Neural cell (in vitro differentiated cells): ENCODE results near the gene SERPINE2. TPM values are rescaled to one million over a fixed set of nuclear protein-coding genes. Genes with fewer than 3 reads are reported as not detected.

Source experiments
- H2AFZ ChIP-seq: fragments of 200-600, 300-800 bp; sonication (generic), shearing (Covaris generic); 2 replicates; pipeline ENCODE4 v1.6.0; 2014; ENCODE audit warnings: low read depth, mild to moderate bottlenecking, antibody characterized with exemption, low read length, moderate library complexity
- H3F3A ChIP-seq: fragments of 200-600 bp; shearing (Covaris generic); 2 replicates; pipeline ENCODE4 v1.6.1; 2016; ENCODE audit warnings: mild to moderate bottlenecking, moderate library complexity, mixed read lengths, antibody characterized with exemption, low read length; ENCODE audit not compliant: insufficient read depth, poor library complexity, severe bottlenecking
- H3K27ac ChIP-seq: fragments of 200-600, 300-800 bp; sonication (generic), shearing (Covaris generic); 2 replicates; pipeline ENCODE4 v1.5.1; 2014; ENCODE audit warnings: mild to moderate bottlenecking, low read length, moderate library complexity
- H3K27me3 ChIP-seq: fragments of 300-800, 200-600 bp; sonication (generic), shearing (Covaris generic); 2 replicates; pipeline ENCODE4 v1.6.0; 2014; ENCODE audit warnings: mild to moderate bottlenecking, low read depth, low read length, moderate library complexity; ENCODE audit not compliant: insufficient read depth
- H3K36me3 ChIP-seq: fragments of 300-800, 200-600 bp; sonication (generic), shearing (Covaris generic); 2 replicates; pipeline ENCODE4 v1.5.1; 2014; ENCODE audit warnings: mild to moderate bottlenecking, antibody characterized with exemption, low read length, moderate library complexity; ENCODE audit not compliant: insufficient read depth
- H3K4me2 ChIP-seq: fragments of 300-800, 200-600 bp; sonication (generic), shearing (Covaris generic); 2 replicates; pipeline ENCODE4 v1.6.0; 2014; ENCODE audit warnings: mild to moderate bottlenecking, low read length
- H3K4me3 ChIP-seq: fragments of 300-800, 200-600 bp; sonication (generic), shearing (Covaris generic); 2 replicates; pipeline ENCODE4 v1.5.1; 2014; ENCODE audit warnings: mild to moderate bottlenecking, low read length, moderate library complexity
- H3K79me2 ChIP-seq: fragments of 200-600 bp; shearing (Covaris generic); replicated peaks from 2 replicates; pipeline ENCODE4 v1.6.0; 2014; ENCODE audit warnings: mild to moderate bottlenecking, low read length, moderate library complexity; ENCODE audit not compliant: insufficient read depth
- H3K9ac ChIP-seq: fragments of 300-800, 200-600 bp; sonication (generic), shearing (Covaris generic); 2 replicates; pipeline ENCODE4 v1.6.1; 2016; ENCODE audit warnings: mild to moderate bottlenecking, low read length, mixed read lengths
- H3K9me2 ChIP-seq: fragments of 200-600 bp; shearing (Covaris generic); 2 replicates; pipeline ENCODE4 v1.6.1; 2016; ENCODE audit warnings: mild to moderate bottlenecking, low read length, mixed read lengths; ENCODE audit not compliant: insufficient read depth
- H3K9me3 ChIP-seq: fragments of 200-600, 300-800 bp; sonication (generic), shearing (Covaris generic); 2 replicates; pipeline ENCODE4 v1.6.1; 2016; ENCODE audit warnings: mild to moderate bottlenecking, mixed run types, low read length, moderate library complexity, mixed read lengths
- H4K20me1 ChIP-seq: fragments of 200-600 bp; shearing (Covaris generic); 2 replicates; pipeline ENCODE4 v1.6.1; 2016; ENCODE audit warnings: mild to moderate bottlenecking, mixed run types; ENCODE audit not compliant: insufficient read depth
- CTCF ChIP-seq: fragments of 450-650 bp; IDR thresholded peaks from 2 replicates; pipeline ENCODE4 v1.5.1; 2014; ENCODE audit warnings: antibody characterized with exemption, mild to moderate bottlenecking, moderate library complexity; ENCODE audit not compliant: poor library complexity, severe bottlenecking
- EP300 ChIP-seq: fragments of 450-650 bp; conservative IDR thresholded peaks from 2 replicates; pipeline ENCODE4 v1.6.1; 2014; ENCODE audit warnings: antibody characterized with exemption, mild to moderate bottlenecking, moderate library complexity; ENCODE audit not compliant: poor library complexity, severe bottlenecking
- EZH2 ChIP-seq: fragments of 200-600, 300-800 bp; shearing (Covaris generic), sonication (generic); IDR thresholded peaks from 2 replicates; pipeline ENCODE4 v1.6.1; 2014; ENCODE audit warnings: antibody characterized with exemption, low read length, borderline replicate concordance, mild to moderate bottlenecking; ENCODE audit not compliant: insufficient read depth, poor library complexity, severe bottlenecking
- MXI1 ChIP-seq: fragments of 450-650 bp; conservative IDR thresholded peaks from 2 replicates; pipeline ENCODE4 v1.6.1; 2014; ENCODE audit warnings: antibody characterized with exemption, mild to moderate bottlenecking; ENCODE audit not compliant: poor library complexity, severe bottlenecking
- POLR2AphosphoS5 ChIP-seq: IDR thresholded peaks from 2 replicates; pipeline ENCODE4 v1.6.1; 2012
- RAD21 ChIP-seq: fragments of 450-650 bp; conservative IDR thresholded peaks from 2 replicates; pipeline ENCODE4 v1.6.1; 2014; ENCODE audit warnings: antibody characterized with exemption, mild to moderate bottlenecking, moderate library complexity
- REST ChIP-seq: IDR thresholded peaks from 2 replicates; pipeline ENCODE4 v1.6.1; 2012; ENCODE audit warnings: borderline replicate concordance
- SMC3 ChIP-seq: fragments of 450-650 bp; conservative IDR thresholded peaks from 2 replicates; pipeline ENCODE4 v1.6.1; 2014; ENCODE audit warnings: antibody characterized with exemption, mild to moderate bottlenecking, moderate library complexity; ENCODE audit not compliant: poor library complexity
- TAF1 ChIP-seq: IDR thresholded peaks from 2 replicates; pipeline ENCODE4 v1.6.1; 2012; ENCODE audit warnings: low read depth
- polyA plus RNA-seq: library from polyadenylated mRNA; depleted of rRNA; stranded (reverse); fragments of >200 nt; gene quantifications from 2 replicates; pipeline ENCODE4 v1.2.3, GENCODE V29; 2014

The SERPINE2 gene
- polyA plus RNA-seq, 1 donor from 2014 or later: 38.5 TPM

- Histone ChIP-seq H3K4me2 (no peak overlapping the region), H3K4me3 (no peak overlapping the region)
- no peak for TF ChIP-seq REST
- TF ChIP-seq EZH2: no peak
- no peak for TF ChIP-seq POLR2AphosphoS5
- no peak for TF ChIP-seq EP300
- TF ChIP-seq TAF1: no peak
- no peak for TF ChIP-seq CTCF
- TF ChIP-seq RAD21: no peak
- no peak for TF ChIP-seq SMC3
- TF ChIP-seq MXI1: no peak
These were observed 33.6 kb upstream of the SERPINE2 start for GRCh38 chr2:224072541-224073188.

GRCh38 chr2:224069172-224069571 is 30.1 kb upstream of the SERPINE2 start:
- no peaks in the 10 kb centered on the region for H3K9me3 ChIP-seq

More at GRCh38 chr2:224072541-224073188, 33.6 kb upstream of the SERPINE2 start:
- Histone ChIP-seq H3K36me3 (no peaks in the 10 kb centered on the region), H3K27me3 (no peaks in the 10 kb centered on the region), H3K27ac (no peak overlapping the region), H4K20me1 (no peaks in the 10 kb centered on the region), H2AFZ (no peak overlapping the region), H3K9me3 (no peaks in the 10 kb centered on the region), H3K9ac (no peak overlapping the region), H3F3A (no peaks in the 10 kb centered on the region), H3K9me2 (no peaks in the 10 kb centered on the region), H3K79me2 (no peaks in the 10 kb centered on the region)

More at GRCh38 chr2:224069172-224069571, 30.1 kb upstream of the SERPINE2 start:
- Histone ChIP-seq H4K20me1 (no peaks in the 10 kb centered on the region), H3K27me3 (no peaks in the 10 kb centered on the region), H2AFZ (no peak overlapping the region), H3F3A (no peaks in the 10 kb centered on the region), H3K4me3 (no peak overlapping the region), H3K27ac (no peak overlapping the region), H3K9ac (no peak overlapping the region), H3K36me3 (no peaks in the 10 kb centered on the region), H3K9me2 (no peaks in the 10 kb centered on the region), H3K4me2 (no peak overlapping the region), H3K79me2 (no peaks in the 10 kb centered on the region)
- TF ChIP-seq CTCF: no peak
- TF ChIP-seq REST: no peak
- TF ChIP-seq SMC3: no peak
